Measurements from ENCODE around the gene ARPC5.
"Not testable (repeated sequence)": the region's sequence is repeated elsewhere in the genome, so short reads cannot be mapped to it uniquely, and the experiment has no call there.

Gene ARPC5
- total RNA-seq: 193 to 196 reads per million in 2 donors

GRCh38 chr1:183635606-183636333 lies at the start of gene ARPC5:
Gene ARPC5 (minus strand): TSS chr1:183635783. CDS start chr1:183635659, 124 bp downstream.
- peak; percentile 91 for DNase-seq

- DNase-seq: no peak
These were observed 49.6 kb upstream of the ARPC5 start for GRCh38 chr1:183685112-183685713.

GRCh38 chr1:183679363-183679762 lies 43.8 kb upstream of the ARPC5 start:
- DNase-seq: not testable (repeated sequence)

- no peak for DNase-seq
These were observed 43.2 kb upstream of the ARPC5 start for GRCh38 chr1:183678819-183679218.

GRCh38 chr1:183676586-183677189 lies 41.1 kb upstream of the ARPC5 start:
- DNase-seq: no peak

GRCh38 chr1:183675883-183676585 lies 40.5 kb upstream of the ARPC5 start:
- no peak for DNase-seq

- DNase-seq: no peak
These were observed 39.8 kb upstream of the ARPC5 start for GRCh38 chr1:183675381-183675780.

GRCh38 chr1:183674886-183675285 lies 39.3 kb upstream of the ARPC5 start:
- DNase-seq: no peak

- no peak for DNase-seq
These were observed 38.8 kb upstream of the ARPC5 start for GRCh38 chr1:183674339-183674738.

GRCh38 chr1:183673605-183674323 lies 38.2 kb upstream of the ARPC5 start:
- no peak for DNase-seq

GRCh38 chr1:183670169-183670568 lies 34.6 kb upstream of the ARPC5 start:
- DNase-seq: no peak

GRCh38 chr1:183656355-183656754 lies 20.8 kb upstream of the ARPC5 start:
- DNase-seq: no peak

- DNase-seq: no peak
These were observed 20.0 kb upstream of the ARPC5 start for GRCh38 chr1:183655562-183656075.

- DNase-seq: no peak
These were observed 19.1 kb upstream of the ARPC5 start for GRCh38 chr1:183654706-183655105.

- no peak for DNase-seq
These were observed 18.4 kb upstream of the ARPC5 start for GRCh38 chr1:183653876-183654451.

- no peak for DNase-seq
These were observed 17.8 kb upstream of the ARPC5 start for GRCh38 chr1:183653462-183653794.

GRCh38 chr1:183652547-183653461 lies 17.2 kb upstream of the ARPC5 start, which contains the start of gene APOBEC4:
Gene APOBEC4 (minus strand): TSS chr1:183653316. CDS start chr1:183648781, 4,535 bp downstream.
- no peak for DNase-seq

GRCh38 chr1:183652107-183652506 lies 16.5 kb upstream of the ARPC5 start:
- DNase-seq: no peak

GRCh38 chr1:183651612-183652011 lies 16.0 kb upstream of the ARPC5 start:
- no peak for DNase-seq

- no peak for DNase-seq
These were observed 12.5 kb upstream of the ARPC5 start for GRCh38 chr1:183648042-183648441.

GRCh38 chr1:183646776-183647175 lies 11.2 kb upstream of the ARPC5 start:
- no peak for DNase-seq
